ENCODE data around the gene TMEM184A.

DNA sequence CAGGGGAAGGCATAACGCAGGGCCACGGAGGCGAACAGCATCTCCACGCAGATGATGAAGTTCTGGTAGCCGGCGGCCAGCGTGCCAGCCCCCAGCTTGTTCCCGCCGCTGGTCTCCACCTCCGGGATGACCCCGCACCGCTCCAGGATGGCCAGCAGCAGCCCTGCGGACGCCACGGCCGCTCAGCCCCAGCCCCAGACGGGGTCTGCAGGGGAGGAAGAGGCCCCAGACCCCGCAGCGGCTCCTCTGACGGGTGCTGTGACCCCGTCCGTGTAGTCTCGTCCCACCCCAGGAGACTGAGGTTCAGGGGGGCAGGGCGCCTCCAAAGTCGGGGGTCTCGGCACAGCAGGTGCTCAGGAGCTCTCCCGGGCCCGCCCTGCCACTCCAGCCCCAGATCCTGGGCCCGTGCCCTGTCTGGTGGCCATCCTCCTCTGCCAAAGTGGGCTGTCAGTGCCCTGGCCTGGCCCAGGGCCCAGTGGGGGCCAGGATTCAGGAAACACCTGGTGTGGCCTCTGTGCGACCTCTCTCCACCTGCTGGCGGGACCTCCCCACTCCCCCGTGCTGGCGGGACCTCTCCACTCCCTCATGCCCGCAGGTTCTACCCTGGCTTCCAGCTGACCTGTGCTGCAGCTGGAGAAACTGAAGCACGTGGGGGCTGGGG, 8.1 kb downstream of the TMEM184A start:
- TF ChIP-seq SP1 (IDR thresholded peaks at IDR 0.05), result no peak
- no peak for TF ChIP-seq SP1 (CRISPR knock-in tag; IDR thresholded peaks at IDR 0.05)
- no peak for TF ChIP-seq MTF2 (CRISPR knock-in tag; IDR thresholded peaks at IDR 0.05; ENCODE audit: borderline replicate concordance)
- no peak for TF ChIP-seq LCORL (IDR thresholded peaks at IDR 0.05)
- TF ChIP-seq LCORL (CRISPR knock-in tag; IDR thresholded peaks at IDR 0.05), result no peak
- TF ChIP-seq SIN3A (IDR thresholded peaks at IDR 0.05; ENCODE audit: borderline replicate concordance, low read depth, low read length), result no peak
- TF ChIP-seq NCOA1 (CRISPR knock-in tag; IDR thresholded peaks at IDR 0.05), result no peak
- TF ChIP-seq, protein P1, sequence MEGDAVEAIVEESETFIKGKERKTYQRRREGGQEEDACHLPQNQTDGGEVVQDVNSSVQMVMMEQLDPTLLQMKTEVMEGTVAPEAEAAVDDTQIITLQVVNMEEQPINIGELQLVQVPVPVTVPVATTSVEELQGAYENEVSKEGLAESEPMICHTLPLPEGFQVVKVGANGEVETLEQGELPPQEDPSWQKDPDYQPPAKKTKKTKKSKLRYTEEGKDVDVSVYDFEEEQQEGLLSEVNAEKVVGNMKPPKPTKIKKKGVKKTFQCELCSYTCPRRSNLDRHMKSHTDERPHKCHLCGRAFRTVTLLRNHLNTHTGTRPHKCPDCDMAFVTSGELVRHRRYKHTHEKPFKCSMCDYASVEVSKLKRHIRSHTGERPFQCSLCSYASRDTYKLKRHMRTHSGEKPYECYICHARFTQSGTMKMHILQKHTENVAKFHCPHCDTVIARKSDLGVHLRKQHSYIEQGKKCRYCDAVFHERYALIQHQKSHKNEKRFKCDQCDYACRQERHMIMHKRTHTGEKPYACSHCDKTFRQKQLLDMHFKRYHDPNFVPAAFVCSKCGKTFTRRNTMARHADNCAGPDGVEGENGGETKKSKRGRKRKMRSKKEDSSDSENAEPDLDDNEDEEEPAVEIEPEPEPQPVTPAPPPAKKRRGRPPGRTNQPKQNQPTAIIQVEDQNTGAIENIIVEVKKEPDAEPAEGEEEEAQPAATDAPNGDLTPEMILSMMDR (CRISPR knock-in tag; IDR thresholded peaks at IDR 0.05), result no peak
- TF ChIP-seq ZNF547 (CRISPR knock-in tag; IDR thresholded peaks at IDR 0.05), result no peak
- TF ChIP-seq, protein P2, sequence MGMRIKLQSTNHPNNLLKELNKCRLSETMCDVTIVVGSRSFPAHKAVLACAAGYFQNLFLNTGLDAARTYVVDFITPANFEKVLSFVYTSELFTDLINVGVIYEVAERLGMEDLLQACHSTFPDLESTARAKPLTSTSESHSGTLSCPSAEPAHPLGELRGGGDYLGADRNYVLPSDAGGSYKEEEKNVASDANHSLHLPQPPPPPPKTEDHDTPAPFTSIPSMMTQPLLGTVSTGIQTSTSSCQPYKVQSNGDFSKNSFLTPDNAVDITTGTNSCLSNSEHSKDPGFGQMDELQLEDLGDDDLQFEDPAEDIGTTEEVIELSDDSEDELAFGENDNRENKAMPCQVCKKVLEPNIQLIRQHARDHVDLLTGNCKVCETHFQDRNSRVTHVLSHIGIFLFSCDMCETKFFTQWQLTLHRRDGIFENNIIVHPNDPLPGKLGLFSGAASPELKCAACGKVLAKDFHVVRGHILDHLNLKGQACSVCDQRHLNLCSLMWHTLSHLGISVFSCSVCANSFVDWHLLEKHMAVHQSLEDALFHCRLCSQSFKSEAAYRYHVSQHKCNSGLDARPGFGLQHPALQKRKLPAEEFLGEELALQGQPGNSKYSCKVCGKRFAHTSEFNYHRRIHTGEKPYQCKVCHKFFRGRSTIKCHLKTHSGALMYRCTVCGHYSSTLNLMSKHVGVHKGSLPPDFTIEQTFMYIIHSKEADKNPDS (CRISPR knock-in tag; IDR thresholded peaks at IDR 0.05), result no peak
- TF ChIP-seq TCF12 (IDR thresholded peaks at IDR 0.05), result no peak
- TF ChIP-seq TCF12 (CRISPR knock-in tag; IDR thresholded peaks at IDR 0.05), result no peak
- TF ChIP-seq THYN1 (CRISPR knock-in tag; IDR thresholded peaks at IDR 0.05; ENCODE audit: borderline replicate concordance, low read depth), result no peak

Data from HepG2 (cell line).